Endodermal cell (in vitro differentiated cells): ENCODE measurements around the gene SVIL. TPM values are rescaled to one million over a fixed set of nuclear protein-coding genes. Genes with fewer than 3 reads are reported as not detected.
"Not testable (repeated sequence)": the region's sequence is repeated elsewhere in the genome, so short reads cannot be mapped to it uniquely, and the experiment has no call there.

Experiments used
- DNase-seq: peaks from one replicate; pipeline ENCODE4 v3.0.0-alpha.2; 2017
- H3K27ac ChIP-seq: 2 replicates; pipeline ENCODE4 v1.5.1; 2013; ENCODE audit warnings: mild to moderate bottlenecking, low read depth, low read length, moderate library complexity
- H3K27me3 ChIP-seq: 2 replicates; pipeline ENCODE4 v1.6.1; 2013; ENCODE audit warnings: mild to moderate bottlenecking, low read length, moderate library complexity; ENCODE audit not compliant: insufficient read depth, control insufficient read depth, poor library complexity, severe bottlenecking
- H3K36me3 ChIP-seq: 2 replicates; pipeline ENCODE4 v1.7.0; 2013; ENCODE audit warnings: mild to moderate bottlenecking, low read length, moderate library complexity; ENCODE audit not compliant: control insufficient read depth, insufficient read depth
- H3K4me1 ChIP-seq: one replicate; pipeline ENCODE4 v1.7.0; 2013; ENCODE audit warnings: low read length; ENCODE audit not compliant: control insufficient read depth, insufficient read depth
- H3K4me3 ChIP-seq: 2 replicates; pipeline ENCODE4 v1.5.1; 2013; ENCODE audit warnings: mild to moderate bottlenecking, low read length, moderate library complexity
- H3K9ac ChIP-seq: 2 replicates; pipeline ENCODE4 v1.6.1; 2013; ENCODE audit warnings: mild to moderate bottlenecking, low read length, moderate library complexity; ENCODE audit not compliant: poor library complexity, severe bottlenecking; ENCODE audit errors: extremely low read depth
- H3K9me3 ChIP-seq: 2 replicates; pipeline ENCODE4 v1.6.1; 2013; ENCODE audit warnings: mild to moderate bottlenecking, low read length, moderate library complexity; ENCODE audit not compliant: control insufficient read depth
- H3K27ac Mint-ChIP-seq: 2 replicates; pipeline ENCODE4 v1.8.0; 2020; ENCODE audit warnings: mixed read lengths
- H3K27me3 Mint-ChIP-seq: 2 replicates; pipeline ENCODE4 v1.8.0; 2021; ENCODE audit warnings: mild to moderate bottlenecking, mixed read lengths; ENCODE audit not compliant: insufficient read depth
- H3K36me3 Mint-ChIP-seq: 2 replicates; pipeline ENCODE4 v1.8.0; 2020; ENCODE audit warnings: low read depth, mixed read lengths
- H3K4me1 Mint-ChIP-seq: 2 replicates; pipeline ENCODE4 v1.8.0; 2020; ENCODE audit warnings: mixed read lengths
- H3K4me3 Mint-ChIP-seq: 2 replicates; pipeline ENCODE4 v1.8.0; 2020; ENCODE audit warnings: mild to moderate bottlenecking, moderate library complexity, mixed read lengths
- H3K9me3 Mint-ChIP-seq: 2 replicates; pipeline ENCODE4 v1.8.0; 2020; ENCODE audit warnings: mild to moderate bottlenecking, mixed read lengths
- CTCF ChIP-seq: fragments of 200-600 bp; sonication (generic); conservative IDR thresholded peaks from 2 replicates; pipeline ENCODE4 v1.5.0; 2021; ENCODE audit warnings: antibody characterized with exemption, mild to moderate bottlenecking
- WGBS, 2 experiments: methylation state at CpG; one replicate each; pipeline versions ENCODE4 v1.1.5 to v1.1.7; 2013; ENCODE audit warnings: missing lambda C conversion rate in 2 of 2, mixed read lengths in 1 of 2; ENCODE audit not compliant: insufficient coverage in 1 of 2, insufficient read length in 1 of 2; 5-methylcytosine and 5-hydroxymethylcytosine counted together
- total RNA-seq, 2 donors: library from RNA; stranded (reverse); fragmentation: NEBNext Ultra II Directional in 1 of 2; extraction: Animal tissue kit (Norgen Biotek cat#: 25700) in 1 of 2; gene quantifications; 2 replicates in 1 of 2; 3 replicates in 1 of 2; pipeline ENCODE4 v1.2.1, GENCODE V29; 2021

The SVIL gene
- total RNA-seq, 2 donors from 2014 or later = 25.2 to 32.9 TPM

GRCh38 chr10:29491918-29492317, 142.9 kb downstream of the SVIL start:
- Mint-ChIP-seq H3K9me3 (no peaks in the 10 kb centered on the region), H3K36me3 (peaks cover 72% of the 10 kb centered on the region), H3K27ac (no peak overlapping the region), H3K4me1 (peaks cover 4% of the 10 kb centered on the region), H3K27me3 (no peaks in the 10 kb centered on the region), H3K4me3 (no peak overlapping the region)
- no peak for DNase-seq
- H3K4me3 ChIP-seq = no peak overlapping the region
- H3K27me3 ChIP-seq = no peaks in the 10 kb centered on the region
- H3K27ac ChIP-seq = no peak overlapping the region
- H3K9ac ChIP-seq = no peak overlapping the region
- 87 to 89% methylated on average over 4 to 5 of the region's 5 CpGs for WGBS, 2 experiments
- no peaks in the 10 kb centered on the region for H3K4me1 ChIP-seq
- H3K9me3 ChIP-seq = no peaks in the 10 kb centered on the region
- H3K36me3 ChIP-seq = peaks cover 48% of the 10 kb centered on the region
- TF ChIP-seq CTCF = no peak

GRCh38 chr10:29490781-29491280, 143.9 kb downstream of the SVIL start:
- H3K27me3 ChIP-seq, H3K9me3 ChIP-seq, H3K4me1 Mint-ChIP-seq, H3K9me3 Mint-ChIP-seq, H3K4me1 ChIP-seq, H3K4me3 ChIP-seq, H3K27ac Mint-ChIP-seq, H3K27me3 Mint-ChIP-seq, H3K4me3 Mint-ChIP-seq, H3K27ac ChIP-seq, DNase-seq, H3K9ac ChIP-seq: not testable (repeated sequence)
- peaks cover 77% of the 10 kb centered on the region for H3K36me3 Mint-ChIP-seq
- H3K36me3 ChIP-seq = peaks cover 57% of the 10 kb centered on the region
- 96% methylated on average over 8 to 16 of the region's 16 CpGs for WGBS, 2 experiments

GRCh38 chr10:29488471-29488870, 146.3 kb downstream of the SVIL start:
- H3K9me3 Mint-ChIP-seq, H3K27me3 ChIP-seq, H3K4me3 ChIP-seq, H3K4me3 Mint-ChIP-seq, DNase-seq, H3K27ac Mint-ChIP-seq, H3K4me1 Mint-ChIP-seq, H3K4me1 ChIP-seq, H3K9me3 ChIP-seq, H3K27me3 Mint-ChIP-seq, H3K9ac ChIP-seq, H3K27ac ChIP-seq: not testable (repeated sequence)
- peaks cover 77% of the 10 kb centered on the region for H3K36me3 Mint-ChIP-seq
- peaks cover 57% of the 10 kb centered on the region for H3K36me3 ChIP-seq
- 95 to 97% methylated on average over 13 to 14 of the region's 14 CpGs for WGBS, 2 experiments

GRCh38 chr10:29487884-29488266, 146.9 kb downstream of the SVIL start:
- H3K36me3 ChIP-seq = peaks cover 53% of the 10 kb centered on the region
- Mint-ChIP-seq H3K4me1 (peaks cover 10% of the 10 kb centered on the region), H3K36me3 (peaks cover 71% of the 10 kb centered on the region)
- H3K27ac Mint-ChIP-seq, H3K27me3 ChIP-seq, H3K9me3 ChIP-seq, H3K9ac ChIP-seq, H3K4me3 Mint-ChIP-seq, H3K4me1 ChIP-seq, H3K9me3 Mint-ChIP-seq, H3K27ac ChIP-seq, H3K4me3 ChIP-seq, H3K27me3 Mint-ChIP-seq: not testable (repeated sequence)
- TF ChIP-seq CTCF = peak; percentile 62
- peak; percentile 68 for DNase-seq
- WGBS, 2 experiments = 83 to 84% methylated on average over 6 to 7 of the region's 7 CpGs

GRCh38 chr10:29487032-29487883, 147.5 kb downstream of the SVIL start:
- not testable (repeated sequence) for H3K9me3 Mint-ChIP-seq, H3K4me1 ChIP-seq, H3K27me3 Mint-ChIP-seq, H3K9me3 ChIP-seq, H3K27ac Mint-ChIP-seq, DNase-seq, H3K27ac ChIP-seq, H3K4me3 ChIP-seq, H3K4me3 Mint-ChIP-seq, H3K27me3 ChIP-seq, H3K9ac ChIP-seq
- 90% methylated on average over 9 to 21 of the region's 21 CpGs for WGBS, 2 experiments
- peaks cover 53% of the 10 kb centered on the region for H3K36me3 ChIP-seq
- Mint-ChIP-seq H3K36me3 (peaks cover 66% of the 10 kb centered on the region), H3K4me1 (peaks cover 16% of the 10 kb centered on the region)
